Measurements from ENCODE around the gene FBLN2. TPM values are rescaled to one million over a fixed set of nuclear protein-coding genes. Genes with fewer than 3 reads are reported as not detected.
"Not testable (repeated sequence)": the region's sequence is repeated elsewhere in the genome, so short reads cannot be mapped to it uniquely, and the experiment has no call there.

FBLN2 gene
- total RNA-seq, 1 experiment from 2014 or later = 0.07 TPM

GRCh38 chr3:13549623-13550422, 898 bp downstream of the FBLN2 start:
- DNase-seq (ENCODE audit: low spot score) = no peak

- no peak for DNase-seq (ENCODE audit: low spot score)
These were observed 1.4 kb downstream of the FBLN2 start for GRCh38 chr3:13550423-13550690.

- DNase-seq (ENCODE audit: low spot score) = no peak
These were observed 2.0 kb downstream of the FBLN2 start for GRCh38 chr3:13550791-13551360.

GRCh38 chr3:13552857-13553652, 4.1 kb downstream of the FBLN2 start:
- no peak for DNase-seq (ENCODE audit: low spot score)

GRCh38 chr3:13553686-13554085, 4.8 kb downstream of the FBLN2 start:
- no peak for DNase-seq (ENCODE audit: low spot score)

GRCh38 chr3:13555753-13556152, 6.8 kb downstream of the FBLN2 start:
- no peak for DNase-seq (ENCODE audit: low spot score)

GRCh38 chr3:13556207-13556606, 7.3 kb downstream of the FBLN2 start:
- DNase-seq (ENCODE audit: low spot score) = no peak

- no peak for DNase-seq (ENCODE audit: low spot score)
These were observed 8.0 kb downstream of the FBLN2 start for GRCh38 chr3:13556917-13557316.

GRCh38 chr3:13557417-13557816, 8.5 kb downstream of the FBLN2 start:
- no peak for DNase-seq (ENCODE audit: low spot score)

- DNase-seq (ENCODE audit: low spot score) = no peak
These were observed 9.0 kb downstream of the FBLN2 start for GRCh38 chr3:13557926-13558325.

GRCh38 chr3:13558651-13559050, 9.7 kb downstream of the FBLN2 start:
- no peak for DNase-seq (ENCODE audit: low spot score)

GRCh38 chr3:13559764-13560525, 11.0 kb downstream of the FBLN2 start:
- peak; percentile 52 for DNase-seq (ENCODE audit: low spot score)

- DNase-seq (ENCODE audit: low spot score) = no peak
These were observed 12.5 kb downstream of the FBLN2 start for GRCh38 chr3:13561376-13561775.

GRCh38 chr3:13561967-13562366, 13.0 kb downstream of the FBLN2 start:
- DNase-seq (ENCODE audit: low spot score) = peak; percentile 61

GRCh38 chr3:13562421-13562820, 13.5 kb downstream of the FBLN2 start:
- not testable (repeated sequence) for DNase-seq (ENCODE audit: low spot score)

- DNase-seq (ENCODE audit: low spot score) = no peak
These were observed 14.4 kb downstream of the FBLN2 start for GRCh38 chr3:13563321-13563720.

- DNase-seq (ENCODE audit: low spot score) = no peak
These were observed 15.0 kb downstream of the FBLN2 start for GRCh38 chr3:13563911-13564310.

GRCh38 chr3:13564751-13565560, 16.0 kb downstream of the FBLN2 start:
- no peak for DNase-seq (ENCODE audit: low spot score)

GRCh38 chr3:13565581-13566452, 16.9 kb downstream of the FBLN2 start:
- DNase-seq (ENCODE audit: low spot score) = no peak

GRCh38 chr3:13566453-13566748, 17.5 kb downstream of the FBLN2 start:
- no peak for DNase-seq (ENCODE audit: low spot score)
